ENCODE results near the gene THSD7B. TPM values are rescaled to one million over a fixed set of nuclear protein-coding genes. Genes with fewer than 3 reads are reported as not detected.

THSD7B gene
- total RNA-seq, 1 donor from 2014 or later = 1.2 TPM

GRCh38 chr2:137231628-137232027, 466.3 kb downstream of the THSD7B start:
- peaks cover 14% of the 10 kb centered on the region for H3K4me1 Mint-ChIP-seq

GRCh38 chr2:137232076-137232475, 466.7 kb downstream of the THSD7B start:
- no peaks in the 10 kb centered on the region for H3K4me1 ChIP-seq
- H3F3A ChIP-seq (ENCODE audit: low read depth) = no peaks in the 10 kb centered on the region
- TF ChIP-seq EZH2 (IDR thresholded peaks at IDR 0.05) (no peak), CTCF (IDR thresholded peaks at IDR 0.05) (no peak), EZH2phosphoT487 (IDR thresholded peaks at IDR 0.05) (no peak)
- no peak overlapping the region for H3K4me2 ChIP-seq
- DNase-seq (ENCODE audit: low spot score) = no peak
- no peak overlapping the region for H3K9ac ChIP-seq
- H3K27me3 ChIP-seq = no peaks in the 10 kb centered on the region
- no peaks in the 10 kb centered on the region for H4K20me1 ChIP-seq (ENCODE audit: low read depth)
- H3K9me3 Mint-ChIP-seq = no peaks in the 10 kb centered on the region
- H3K4me3 Mint-ChIP-seq = no peak overlapping the region
- H3K27ac ChIP-seq = no peak overlapping the region
- no peaks in the 10 kb centered on the region for H3K36me3 ChIP-seq
- H3K4me3 ChIP-seq = no peak overlapping the region
- H3K36me3 Mint-ChIP-seq = no peaks in the 10 kb centered on the region
- H3K27ac Mint-ChIP-seq = no peak overlapping the region
- no peaks in the 10 kb centered on the region for H3K9me3 ChIP-seq (ENCODE audit: low read depth)
- H3K79me2 ChIP-seq (ENCODE audit: low read depth) = no peaks in the 10 kb centered on the region
- H3K27me3 Mint-ChIP-seq (ENCODE audit: insufficient read depth, low read depth) = no peaks in the 10 kb centered on the region
- H3K4me1 Mint-ChIP-seq = peaks cover 14% of the 10 kb centered on the region
- H2AFZ ChIP-seq (replicated peaks) = no peak overlapping the region

More at GRCh38 chr2:137231628-137232027, 466.3 kb downstream of the THSD7B start:
- Mint-ChIP-seq H3K4me3 (no peak overlapping the region), H3K27ac (no peak overlapping the region), H3K36me3 (no peaks in the 10 kb centered on the region), H3K9me3 (no peaks in the 10 kb centered on the region), H3K27me3 (ENCODE audit: insufficient read depth, low read depth) (no peaks in the 10 kb centered on the region)
- Histone ChIP-seq H4K20me1 (ENCODE audit: low read depth) (no peaks in the 10 kb centered on the region), H2AFZ (replicated peaks) (no peak overlapping the region), H3K9ac (no peak overlapping the region), H3K9me3 (ENCODE audit: low read depth) (no peaks in the 10 kb centered on the region), H3K79me2 (ENCODE audit: low read depth) (no peaks in the 10 kb centered on the region), H3K4me2 (no peak overlapping the region), H3K4me3 (no peak overlapping the region), H3K36me3 (no peaks in the 10 kb centered on the region), H3K27ac (no peak overlapping the region), H3K27me3 (no peaks in the 10 kb centered on the region), H3K4me1 (no peaks in the 10 kb centered on the region), H3F3A (ENCODE audit: low read depth) (no peaks in the 10 kb centered on the region)
- TF ChIP-seq EZH2phosphoT487 (IDR thresholded peaks at IDR 0.05) = no peak
- TF ChIP-seq CTCF (IDR thresholded peaks at IDR 0.05) = no peak
- TF ChIP-seq EZH2 (IDR thresholded peaks at IDR 0.05) = no peak
- no peak for DNase-seq (ENCODE audit: low spot score)

GRCh38 chr2:137233091-137233490, 467.7 kb downstream of the THSD7B start:
- no peak overlapping the region for H3K4me3 Mint-ChIP-seq
- Histone ChIP-seq H3K4me1 (no peaks in the 10 kb centered on the region), H3K27me3 (no peaks in the 10 kb centered on the region), H3K4me2 (no peak overlapping the region), H3K9ac (no peak overlapping the region), H4K20me1 (ENCODE audit: low read depth) (no peaks in the 10 kb centered on the region), H2AFZ (replicated peaks) (no peak overlapping the region), H3K4me3 (no peak overlapping the region), H3K27ac (no peak overlapping the region), H3F3A (ENCODE audit: low read depth) (no peaks in the 10 kb centered on the region), H3K79me2 (ENCODE audit: low read depth) (no peaks in the 10 kb centered on the region), H3K9me3 (ENCODE audit: low read depth) (no peaks in the 10 kb centered on the region), H3K36me3 (no peaks in the 10 kb centered on the region)
- peaks cover 14% of the 10 kb centered on the region for H3K4me1 Mint-ChIP-seq
- no peaks in the 10 kb centered on the region for H3K27me3 Mint-ChIP-seq (ENCODE audit: insufficient read depth, low read depth)
- no peak for DNase-seq (ENCODE audit: low spot score)
- H3K36me3 Mint-ChIP-seq = no peaks in the 10 kb centered on the region
- TF ChIP-seq CTCF (IDR thresholded peaks at IDR 0.05) (no peak), EZH2 (IDR thresholded peaks at IDR 0.05) (no peak), EZH2phosphoT487 (IDR thresholded peaks at IDR 0.05) (no peak)
- H3K27ac Mint-ChIP-seq = no peak overlapping the region
- no peaks in the 10 kb centered on the region for H3K9me3 Mint-ChIP-seq

Measured in neural progenitor cell (in vitro differentiated cells).